GM12892 (cell line): ENCODE results near the gene BICC1.

Source experiments
- DNase-seq: peaks from one replicate; pipeline ENCODE4 v3.0.0; 2011; ENCODE audit not compliant: insufficient read length
- FAIRE-seq: peaks from 2 replicates; lab custom pipeline; 2011; peaks lifted over from hg19 to GRCh38; lab: Jason Lieb, UNC
- POLR2A ChIP-seq: IDR thresholded peaks from 2 replicates; pipeline ENCODE4 v1.6.1; 2011; ENCODE audit warnings: low read depth, low read length, control low read depth
- POLR2AphosphoS5 ChIP-seq: IDR thresholded peaks from 2 replicates; pipeline ENCODE4 v1.6.1; 2011; ENCODE audit warnings: low read depth, low read length, control low read depth
- TAF1 ChIP-seq: IDR thresholded peaks from 2 replicates; pipeline ENCODE4 v1.6.1; 2011; ENCODE audit warnings: low read depth, mild to moderate bottlenecking, control low read depth, low read length, borderline replicate concordance

BICC1 gene

GRCh38 chr10:58517491-58518355 lies 5.1 kb downstream of the BICC1 start:
- no peak for FAIRE-seq
- no peak for DNase-seq
- TF ChIP-seq POLR2A, result no peak
- TF ChIP-seq TAF1, result no peak
- TF ChIP-seq POLR2AphosphoS5, result no peak

- FAIRE-seq, result no peak
- DNase-seq, result no peak
- no peak for TF ChIP-seq TAF1
- no peak for TF ChIP-seq POLR2A
- TF ChIP-seq POLR2AphosphoS5, result no peak
Observed at GRCh38 chr10:58518775-58519174, 6.1 kb downstream of the BICC1 start.

GRCh38 chr10:58529077-58529728 lies 16.5 kb downstream of the BICC1 start:
- DNase-seq (no peak), FAIRE-seq (no peak)
- no peak for TF ChIP-seq TAF1
- no peak for TF ChIP-seq POLR2AphosphoS5
- TF ChIP-seq POLR2A, result no peak

GRCh38 chr10:58531084-58531695 lies 18.5 kb downstream of the BICC1 start:
- DNase-seq, result no peak
- no peak for FAIRE-seq
- no peak for TF ChIP-seq TAF1
- TF ChIP-seq POLR2AphosphoS5, result no peak
- no peak for TF ChIP-seq POLR2A

- TF ChIP-seq TAF1, result no peak
- TF ChIP-seq POLR2AphosphoS5, result no peak
- TF ChIP-seq POLR2A, result no peak
- FAIRE-seq, result no peak
- DNase-seq, result no peak
Observed at GRCh38 chr10:58535311-58535710, 22.6 kb downstream of the BICC1 start.

GRCh38 chr10:58543141-58543540 lies 30.5 kb downstream of the BICC1 start:
- no peak for DNase-seq
- TF ChIP-seq TAF1 (no peak), POLR2A (no peak), POLR2AphosphoS5 (no peak)
- no peak for FAIRE-seq

GRCh38 chr10:58544135-58544534 lies 31.5 kb downstream of the BICC1 start:
- TF ChIP-seq POLR2AphosphoS5, result no peak
- DNase-seq (no peak), FAIRE-seq (no peak)

- TF ChIP-seq POLR2A (no peak), POLR2AphosphoS5 (no peak), TAF1 (no peak)
- no peak for DNase-seq
- FAIRE-seq, result no peak
Observed at GRCh38 chr10:58545427-58545826, 32.8 kb downstream of the BICC1 start.

- no peak for FAIRE-seq
Observed at GRCh38 chr10:58546137-58546536, 33.5 kb downstream of the BICC1 start.

GRCh38 chr10:58546722-58547445 lies 34.2 kb downstream of the BICC1 start:
- DNase-seq (no peak), FAIRE-seq (no peak)
- TF ChIP-seq TAF1 (no peak), POLR2A (no peak), POLR2AphosphoS5 (no peak)

More at GRCh38 chr10:58546137-58546536, 33.5 kb downstream of the BICC1 start:
- TF ChIP-seq POLR2A, result no peak
- no peak for TF ChIP-seq TAF1
- no peak for TF ChIP-seq POLR2AphosphoS5
- no peak for DNase-seq

GRCh38 chr10:58547963-58548362 lies 35.3 kb downstream of the BICC1 start:
- FAIRE-seq (no peak), DNase-seq (no peak)
- no peak for TF ChIP-seq TAF1
- no peak for TF ChIP-seq POLR2A

- no peak for DNase-seq
- no peak for FAIRE-seq
- TF ChIP-seq POLR2AphosphoS5 (no peak), TAF1 (no peak), POLR2A (no peak)
Observed at GRCh38 chr10:58554316-58554715, 41.6 kb downstream of the BICC1 start.
